Breast epithelium (tissue), 3 donors: ENCODE results near the gene STX10.

Source experiments
- POLR2A ChIP-seq: fragments of 450-650 bp; IDR thresholded peaks from one replicate; pipeline ENCODE4 v1.6.1; 2016; ENCODE audit warnings: antibody characterized with exemption, mild to moderate bottlenecking, moderate library complexity
- POLR2AphosphoS5 ChIP-seq, 3 donors: sonication (generic); formaldehyde crosslinking; IDR thresholded peaks; one replicate each; pipeline ENCODE4 v1.6.1; 2017; ENCODE audit warnings: antibody characterized with exemption in 3 of 3
- TF ChIP-seq, protein P1 (sequence below), 3 donors: fragments of 450-650 bp; IDR thresholded peaks; one replicate each; pipeline ENCODE4 v1.5.1; 2016 to 2017; ENCODE audit warnings: antibody characterized with exemption in 3 of 3, mild to moderate bottlenecking in 3 of 3, moderate library complexity in 3 of 3

DNA sequence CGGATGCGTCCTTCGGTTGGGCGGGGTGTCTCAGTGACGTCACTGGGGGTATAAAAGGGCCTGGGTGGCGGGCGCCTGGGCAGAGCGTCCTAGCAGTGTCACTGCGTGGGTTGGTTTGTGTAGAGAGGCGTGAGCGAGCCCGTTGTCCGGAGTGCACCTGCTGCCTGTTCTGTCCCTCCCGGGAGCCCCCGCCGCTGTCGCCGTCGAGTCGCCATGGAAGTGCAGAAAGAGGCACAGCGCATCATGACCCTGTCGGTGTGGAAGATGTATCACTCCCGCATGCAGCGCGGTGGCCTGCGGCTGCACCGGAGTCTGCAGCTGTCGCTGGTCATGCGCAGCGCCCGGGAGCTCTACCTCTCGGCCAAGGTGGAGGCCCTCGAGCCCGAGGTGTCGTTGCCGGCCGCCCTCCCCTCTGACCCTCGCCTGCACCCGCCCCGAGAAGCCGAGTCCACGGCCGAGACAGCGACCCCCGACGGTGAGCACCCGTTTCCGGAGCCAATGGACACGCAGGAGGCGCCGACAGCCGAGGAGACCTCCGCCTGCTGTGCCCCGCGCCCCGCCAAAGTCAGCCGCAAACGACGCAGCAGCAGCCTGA lies 2.9 kb upstream of the STX10 start:
- TF ChIP-seq, protein P1, sequence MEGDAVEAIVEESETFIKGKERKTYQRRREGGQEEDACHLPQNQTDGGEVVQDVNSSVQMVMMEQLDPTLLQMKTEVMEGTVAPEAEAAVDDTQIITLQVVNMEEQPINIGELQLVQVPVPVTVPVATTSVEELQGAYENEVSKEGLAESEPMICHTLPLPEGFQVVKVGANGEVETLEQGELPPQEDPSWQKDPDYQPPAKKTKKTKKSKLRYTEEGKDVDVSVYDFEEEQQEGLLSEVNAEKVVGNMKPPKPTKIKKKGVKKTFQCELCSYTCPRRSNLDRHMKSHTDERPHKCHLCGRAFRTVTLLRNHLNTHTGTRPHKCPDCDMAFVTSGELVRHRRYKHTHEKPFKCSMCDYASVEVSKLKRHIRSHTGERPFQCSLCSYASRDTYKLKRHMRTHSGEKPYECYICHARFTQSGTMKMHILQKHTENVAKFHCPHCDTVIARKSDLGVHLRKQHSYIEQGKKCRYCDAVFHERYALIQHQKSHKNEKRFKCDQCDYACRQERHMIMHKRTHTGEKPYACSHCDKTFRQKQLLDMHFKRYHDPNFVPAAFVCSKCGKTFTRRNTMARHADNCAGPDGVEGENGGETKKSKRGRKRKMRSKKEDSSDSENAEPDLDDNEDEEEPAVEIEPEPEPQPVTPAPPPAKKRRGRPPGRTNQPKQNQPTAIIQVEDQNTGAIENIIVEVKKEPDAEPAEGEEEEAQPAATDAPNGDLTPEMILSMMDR (IDR thresholded peaks at IDR 0.05) = peak in 1 of 3 donors; percentile 24
- TF ChIP-seq POLR2AphosphoS5 (IDR thresholded peaks at IDR 0.05) = peak; percentile 100
- peak; percentile 100 for TF ChIP-seq POLR2A
